SJCRH30 (cell line): ENCODE measurements around the gene CORIN. TPM values are rescaled to one million over a fixed set of nuclear protein-coding genes. Genes with fewer than 3 reads are reported as not detected.

ENCODE experiments used
- DNase-seq, 2 experiments: peaks; one replicate each; pipeline ENCODE4 v3.0.0-alpha.2; 2015 to 2020
- H3K27ac ChIP-seq: fragments of 250-450 bp; sonication (Bioruptor Pico); 2 replicates; pipeline ENCODE4 v1.5.1; 2020; ENCODE audit warnings: mild to moderate bottlenecking, moderate library complexity
- H3K27me3 ChIP-seq: fragments of 250-450 bp; sonication (Bioruptor Pico); 2 replicates; pipeline ENCODE4 v1.5.1; 2020; ENCODE audit warnings: mild to moderate bottlenecking, moderate library complexity
- H3K36me3 ChIP-seq: fragments of 250-450 bp; sonication (Bioruptor Pico); 2 replicates; pipeline ENCODE4 v1.5.1; 2020; ENCODE audit warnings: mild to moderate bottlenecking, moderate library complexity
- H3K4me1 ChIP-seq: fragments of 250-450 bp; sonication (Bioruptor Pico); 2 replicates; pipeline ENCODE4 v1.5.1; 2020; ENCODE audit warnings: mild to moderate bottlenecking, moderate library complexity
- H3K4me3 ChIP-seq: fragments of 250-450 bp; sonication (Bioruptor Pico); 2 replicates; pipeline ENCODE4 v1.5.1; 2020; ENCODE audit warnings: mild to moderate bottlenecking, moderate library complexity
- H3K9me3 ChIP-seq: fragments of 250-450 bp; sonication (Bioruptor Pico); replicated peaks from 2 replicates; pipeline ENCODE4 v1.5.1; 2020; ENCODE audit warnings: mild to moderate bottlenecking, moderate library complexity
- total RNA-seq: library from RNA; depleted of rRNA; stranded (reverse); fragments of >200 nt; shearing (Covaris generic); gene quantifications from 2 replicates; pipeline ENCODE4 v1.2.3, GENCODE V29; 2014; rRNA removed

CORIN gene
- 0.08 and 0.38 TPM in 2 replicates for total RNA-seq

- Histone ChIP-seq H3K9me3 (no peaks in the 10 kb centered on the region), H3K36me3 (no peaks in the 10 kb centered on the region; the same call in 1 of the 2 replicates), H3K4me1 (no peaks in the 10 kb centered on the region), H3K27ac (no peak within 1 kb of the TSS), H3K27me3 (no peaks in the 10 kb centered on the region), H3K4me3 (no peak within 1 kb of the TSS)
- no peak for DNase-seq
Observed at GRCh38 chr4:47837908-47838294, at the start of gene CORIN. Gene CORIN, minus strand, starts transcription at chr4:47838067. Its CDS starts 118 bp downstream, at chr4:47837949.

- no peaks in the 10 kb centered on the region for H3K4me1 ChIP-seq
- DNase-seq: no peak
- no peaks in the 10 kb centered on the region for H3K9me3 ChIP-seq
- no peak overlapping the region for H3K4me3 ChIP-seq
- H3K36me3 ChIP-seq: peaks cover 57% of the 10 kb centered on the region
- H3K27me3 ChIP-seq: no peaks in the 10 kb centered on the region
- no peak overlapping the region for H3K27ac ChIP-seq
Observed at GRCh38 chr4:47882228-47882627, 44.4 kb upstream of the CORIN start.

GRCh38 chr4:47879458-47879857, 41.6 kb upstream of the CORIN start:
- peaks cover 56% of the 10 kb centered on the region for H3K36me3 ChIP-seq
- no peaks in the 10 kb centered on the region for H3K9me3 ChIP-seq
- no peak overlapping the region for H3K4me3 ChIP-seq
- DNase-seq: no peak
- H3K27me3 ChIP-seq: no peaks in the 10 kb centered on the region
- H3K27ac ChIP-seq: no peak overlapping the region
- no peaks in the 10 kb centered on the region for H3K4me1 ChIP-seq

- Histone ChIP-seq H3K27me3 (no peaks in the 10 kb centered on the region), H3K9me3 (0 out of 2 replicates have a peak, but pooled peaks cover 4% of the 10 kb centered on the region), H3K4me1 (no peaks in the 10 kb centered on the region), H3K36me3 (peaks cover 54% of the 10 kb centered on the region), H3K4me3 (no peak overlapping the region), H3K27ac (no peak overlapping the region)
- no peak for DNase-seq
Observed at GRCh38 chr4:47876784-47877546, 39.1 kb upstream of the CORIN start.

- no peaks in the 10 kb centered on the region for H3K27me3 ChIP-seq
- no peak overlapping the region for H3K4me3 ChIP-seq
- H3K4me1 ChIP-seq: no peaks in the 10 kb centered on the region
- no peak for DNase-seq
- H3K9me3 ChIP-seq: 0 out of 2 replicates have a peak, but pooled peaks cover 4% of the 10 kb centered on the region
- H3K27ac ChIP-seq: no peak overlapping the region
- peaks cover 48% of the 10 kb centered on the region for H3K36me3 ChIP-seq
Observed at GRCh38 chr4:47876310-47876709, 38.4 kb upstream of the CORIN start.

GRCh38 chr4:47873877-47874541, 36.1 kb upstream of the CORIN start:
- Histone ChIP-seq H3K4me1 (no peaks in the 10 kb centered on the region), H3K4me3 (no peak overlapping the region), H3K27ac (no peak overlapping the region), H3K36me3 (peaks cover 52% of the 10 kb centered on the region), H3K27me3 (no peaks in the 10 kb centered on the region), H3K9me3 (0 out of 2 replicates have a peak, but pooled peaks cover 4% of the 10 kb centered on the region)
- DNase-seq: no peak

GRCh38 chr4:47863486-47863885, 25.6 kb upstream of the CORIN start:
- DNase-seq: no peak
- no peaks in the 10 kb centered on the region for H3K4me1 ChIP-seq
- H3K4me3 ChIP-seq: no peak overlapping the region
- no peaks in the 10 kb centered on the region for H3K9me3 ChIP-seq
- no peaks in the 10 kb centered on the region for H3K27me3 ChIP-seq
- peaks cover 23% of the 10 kb centered on the region for H3K36me3 ChIP-seq
- H3K27ac ChIP-seq: no peak overlapping the region

GRCh38 chr4:47862297-47862696, 24.4 kb upstream of the CORIN start:
- peaks cover 18% of the 10 kb centered on the region for H3K36me3 ChIP-seq
- no peak overlapping the region for H3K4me3 ChIP-seq
- H3K9me3 ChIP-seq: no peaks in the 10 kb centered on the region
- no peak for DNase-seq
- no peak overlapping the region for H3K27ac ChIP-seq
- no peaks in the 10 kb centered on the region for H3K4me1 ChIP-seq
- no peaks in the 10 kb centered on the region for H3K27me3 ChIP-seq

- Histone ChIP-seq H3K36me3 (peaks cover 12% of the 10 kb centered on the region), H3K27me3 (no peaks in the 10 kb centered on the region), H3K4me3 (no peak overlapping the region), H3K9me3 (no peaks in the 10 kb centered on the region), H3K27ac (no peak overlapping the region), H3K4me1 (no peaks in the 10 kb centered on the region)
- DNase-seq: no peak
Observed at GRCh38 chr4:47860305-47860704, 22.4 kb upstream of the CORIN start.

- DNase-seq: no peak
- Histone ChIP-seq H3K27me3 (no peaks in the 10 kb centered on the region), H3K4me1 (no peaks in the 10 kb centered on the region), H3K27ac (no peak overlapping the region), H3K4me3 (no peak overlapping the region), H3K36me3 (peaks cover 10% of the 10 kb centered on the region), H3K9me3 (no peaks in the 10 kb centered on the region)
Observed at GRCh38 chr4:47858006-47858405, 20.1 kb upstream of the CORIN start.

GRCh38 chr4:47856713-47857112, 18.8 kb upstream of the CORIN start:
- no peaks in the 10 kb centered on the region for H3K27me3 ChIP-seq
- no peak overlapping the region for H3K27ac ChIP-seq
- H3K36me3 ChIP-seq: peaks cover 8% of the 10 kb centered on the region
- DNase-seq: no peak
- H3K9me3 ChIP-seq: no peaks in the 10 kb centered on the region
- H3K4me3 ChIP-seq: no peak overlapping the region
- no peaks in the 10 kb centered on the region for H3K4me1 ChIP-seq

- H3K4me3 ChIP-seq: no peak overlapping the region
- no peaks in the 10 kb centered on the region for H3K4me1 ChIP-seq
- peaks cover 9% of the 10 kb centered on the region for H3K36me3 ChIP-seq
- no peak overlapping the region for H3K27ac ChIP-seq
- no peaks in the 10 kb centered on the region for H3K9me3 ChIP-seq
- no peak for DNase-seq
- no peaks in the 10 kb centered on the region for H3K27me3 ChIP-seq
Observed at GRCh38 chr4:47855350-47855749, 17.5 kb upstream of the CORIN start.

GRCh38 chr4:47852136-47852535, 14.3 kb upstream of the CORIN start:
- Histone ChIP-seq H3K27me3 (no peaks in the 10 kb centered on the region), H3K36me3 (peaks cover 14% of the 10 kb centered on the region), H3K9me3 (no peaks in the 10 kb centered on the region), H3K4me1 (no peaks in the 10 kb centered on the region), H3K4me3 (no peak overlapping the region), H3K27ac (no peak overlapping the region)
- no peak for DNase-seq

- H3K36me3 ChIP-seq: peaks cover 15% of the 10 kb centered on the region
- no peak overlapping the region for H3K27ac ChIP-seq
- H3K4me1 ChIP-seq: no peaks in the 10 kb centered on the region
- no peak for DNase-seq
- no peaks in the 10 kb centered on the region for H3K9me3 ChIP-seq
- H3K27me3 ChIP-seq: no peaks in the 10 kb centered on the region
- no peak overlapping the region for H3K4me3 ChIP-seq
Observed at GRCh38 chr4:47849466-47849865, 11.6 kb upstream of the CORIN start.

- no peak for DNase-seq
- no peak overlapping the region for H3K27ac ChIP-seq
- H3K9me3 ChIP-seq: no peaks in the 10 kb centered on the region
- H3K4me3 ChIP-seq: no peak overlapping the region
- H3K4me1 ChIP-seq: no peaks in the 10 kb centered on the region
- no peaks in the 10 kb centered on the region for H3K27me3 ChIP-seq
- peaks cover 18% of the 10 kb centered on the region for H3K36me3 ChIP-seq
Observed at GRCh38 chr4:47848041-47848440, 10.2 kb upstream of the CORIN start.
